Measurements from ENCODE around the gene VWA8.
"Not testable (repeated sequence)": the region's sequence is repeated elsewhere in the genome, so short reads cannot be mapped to it uniquely, and the experiment has no call there.

DNA sequence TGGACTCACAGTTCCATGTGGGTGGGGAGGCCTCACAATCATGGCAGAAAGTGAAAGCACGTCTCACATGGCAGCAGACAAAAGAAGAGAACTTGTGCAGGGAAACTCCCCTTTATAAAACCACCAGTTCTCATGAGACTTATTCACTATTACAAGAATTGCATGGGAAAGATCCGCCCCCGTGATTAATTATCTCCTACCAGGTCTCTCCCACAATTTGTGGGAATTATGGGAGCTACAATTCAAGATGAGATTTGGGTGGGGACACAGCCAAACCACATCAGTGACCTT lies 157.5 kb downstream of the VWA8 start:
- TF ChIP-seq POLR2A (IDR thresholded peaks at IDR 0.05; ENCODE audit: low read length); GATA1 (IDR thresholded peaks at IDR 0.05; ENCODE audit: low read depth, low read length): not testable (repeated sequence)
